Measurements from ENCODE around the gene ENTREP3.

DNA sequence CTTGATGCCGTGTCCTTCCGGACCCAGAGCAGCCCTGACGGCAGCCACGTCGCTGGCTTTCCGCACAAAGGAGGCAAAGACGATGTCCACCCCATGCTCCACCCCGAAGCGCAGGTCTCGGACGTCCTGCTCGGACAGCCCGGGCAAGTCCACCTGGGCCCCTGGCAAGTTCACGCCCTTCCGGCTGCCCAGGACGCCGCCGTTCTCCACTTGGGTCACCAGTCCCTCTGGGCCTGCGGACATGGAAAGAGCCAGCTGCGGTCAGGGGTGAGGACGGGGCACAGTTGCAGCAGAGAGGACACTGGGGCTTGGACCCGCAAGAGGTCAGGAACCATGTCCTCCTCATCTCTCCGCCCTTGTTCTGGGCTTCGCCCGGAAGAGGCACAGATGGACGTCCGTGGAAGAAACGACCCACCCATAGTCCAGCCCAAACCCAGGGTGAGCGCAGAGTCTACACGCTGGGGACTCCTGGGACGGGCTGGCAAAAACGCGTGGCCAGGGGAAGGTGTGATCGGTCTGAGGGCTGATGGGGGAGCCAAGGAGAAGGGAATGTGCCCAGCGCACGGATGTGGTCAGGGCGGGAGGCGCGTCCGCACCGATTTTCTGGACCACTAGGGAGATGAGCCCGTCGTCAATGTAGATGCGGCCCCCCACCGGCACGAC is 39.4 kb upstream of the ENTREP3 start:
- TF ChIP-seq, protein P1, sequence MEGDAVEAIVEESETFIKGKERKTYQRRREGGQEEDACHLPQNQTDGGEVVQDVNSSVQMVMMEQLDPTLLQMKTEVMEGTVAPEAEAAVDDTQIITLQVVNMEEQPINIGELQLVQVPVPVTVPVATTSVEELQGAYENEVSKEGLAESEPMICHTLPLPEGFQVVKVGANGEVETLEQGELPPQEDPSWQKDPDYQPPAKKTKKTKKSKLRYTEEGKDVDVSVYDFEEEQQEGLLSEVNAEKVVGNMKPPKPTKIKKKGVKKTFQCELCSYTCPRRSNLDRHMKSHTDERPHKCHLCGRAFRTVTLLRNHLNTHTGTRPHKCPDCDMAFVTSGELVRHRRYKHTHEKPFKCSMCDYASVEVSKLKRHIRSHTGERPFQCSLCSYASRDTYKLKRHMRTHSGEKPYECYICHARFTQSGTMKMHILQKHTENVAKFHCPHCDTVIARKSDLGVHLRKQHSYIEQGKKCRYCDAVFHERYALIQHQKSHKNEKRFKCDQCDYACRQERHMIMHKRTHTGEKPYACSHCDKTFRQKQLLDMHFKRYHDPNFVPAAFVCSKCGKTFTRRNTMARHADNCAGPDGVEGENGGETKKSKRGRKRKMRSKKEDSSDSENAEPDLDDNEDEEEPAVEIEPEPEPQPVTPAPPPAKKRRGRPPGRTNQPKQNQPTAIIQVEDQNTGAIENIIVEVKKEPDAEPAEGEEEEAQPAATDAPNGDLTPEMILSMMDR (IDR thresholded peaks at IDR 0.05): no peak
- TF ChIP-seq POLR2A (IDR thresholded peaks at IDR 0.05): no peak
